GM12878 (cell line): ENCODE results near the gene RNF25. TPM values are rescaled to one million over a fixed set of nuclear protein-coding genes. Genes with fewer than 3 reads are reported as not detected.

Experiments
- ATAC-seq: fragments of 200-7000 bp; cut with Tn5 transposase; 3 replicates; pipeline ENCODE4 v1.9.1; 2020; ENCODE audit warnings: mild to moderate bottlenecking, moderate library complexity
- Bru-seq: library from RNA; stranded (reverse); fragments of 400-500 nt; gene quantifications from one replicate; lab custom pipeline; 2021; lab: Mats Ljungman, UMichigan
- BruChase-seq, 2 experiments: library from RNA; stranded (reverse); fragments of 400-500 nt; gene quantifications; one replicate each; lab custom pipeline; 2021; lab: Mats Ljungman, UMichigan
- BruUV-seq: library from RNA; stranded (reverse); fragments of 400-500 nt; replicated peaks from 2 replicates; lab custom pipeline; 2021; lab: Mats Ljungman, UMichigan
- CTCF ChIA-PET: fragments of 300-600 bp; sonication (Branson Sonifier 250); formaldehyde crosslinking; extraction: SDS; loops from one replicate; lab custom pipeline; 2021; ENCODE audit warnings: inconsistent platforms; lab: Yijun Ruan, JAX
- POLR2A ChIA-PET: fragments of 350-600 bp; formaldehyde crosslinking; extraction: SDS; loops from one replicate; lab custom pipeline; 2021; ENCODE audit warnings: inconsistent platforms; lab: Charles Lee
- RAD21 ChIA-PET: fragments of 300-600 bp; sonication (Branson Sonifier 250); formaldehyde crosslinking; loops from one replicate; lab custom pipeline; 2023; ENCODE audit warnings: antibody characterized with exemption; ENCODE audit not compliant: unreplicated experiment; lab: Charles Lee
- SMC1A ChIA-PET: fragments of 300-600 bp; sonication (Branson Sonifier 250); formaldehyde crosslinking; loops from one replicate; lab custom pipeline; 2023; ENCODE audit not compliant: unreplicated experiment, uncharacterized antibody; lab: Charles Lee
- DNase-seq: peaks from one replicate; pipeline ENCODE4 v3.0.0-alpha.2; 2011; ENCODE audit warnings: low read depth, low spot score
- FAIRE-seq: peaks from 3 replicates; lab custom pipeline; 2011; peaks lifted over from hg19 to GRCh38; lab: Jason Lieb, UNC
- H2AFZ ChIP-seq: 2 replicates; pipeline ENCODE4 v1.6.0; 2011; ENCODE audit warnings: low read depth, low read length, control low read depth; ENCODE audit not compliant: control insufficient read depth
- H3K27ac ChIP-seq: 2 replicates; pipeline ENCODE4 v1.5.1; 2011; ENCODE audit warnings: control low read depth; ENCODE audit not compliant: control insufficient read depth, insufficient read depth
- H3K27me3 ChIP-seq, 2 experiments: replicated peaks in 1 of 2; 2 replicates each; pipeline versions ENCODE4 v1.6.0 to v1.6.1; 2011; ENCODE audit warnings: low read length in 1 of 2; ENCODE audit not compliant: control insufficient read depth in 2 of 2, insufficient read depth in 2 of 2
- H3K36me3 ChIP-seq, 2 experiments: 2 replicates each; pipeline ENCODE4 v1.5.1; 2011; ENCODE audit warnings: low read length in 1 of 2; ENCODE audit not compliant: control insufficient read depth in 2 of 2, insufficient read depth in 2 of 2
- H3K4me1 ChIP-seq: 2 replicates; pipeline ENCODE4 v1.6.1; 2011; ENCODE audit warnings: mild to moderate bottlenecking, low read length, moderate library complexity, mixed read lengths; ENCODE audit not compliant: control insufficient read depth, insufficient read depth
- H3K4me2 ChIP-seq: 2 replicates; pipeline ENCODE4 v1.6.0; 2011; ENCODE audit warnings: control low read depth; ENCODE audit not compliant: control insufficient read depth, insufficient read depth
- H3K4me3 ChIP-seq: fragments of 200-600 bp; sonication (generic); 2 replicates; pipeline ENCODE4 v1.5.1; 2016
- H3K79me2 ChIP-seq: 2 replicates; pipeline ENCODE4 v1.6.0; 2011; ENCODE audit warnings: low read length; ENCODE audit not compliant: control insufficient read depth, insufficient read depth
- H3K9ac ChIP-seq: 2 replicates; pipeline ENCODE4 v1.8.0; 2011; ENCODE audit warnings: low read length, control low read depth, mixed read lengths; ENCODE audit not compliant: control insufficient read depth, insufficient read depth
- H3K9me3 ChIP-seq: replicated peaks from 3 replicates; pipeline ENCODE4 v1.5.1; 2011; ENCODE audit warnings: mild to moderate bottlenecking, low read length; ENCODE audit not compliant: control insufficient read depth, insufficient read depth
- H4K20me1 ChIP-seq: 2 replicates; pipeline ENCODE4 v1.6.0; 2011; ENCODE audit not compliant: control insufficient read depth, insufficient read depth
- CHD1 ChIP-seq: IDR thresholded peaks from 2 replicates; pipeline ENCODE4 v1.6.1; 2012; ENCODE audit warnings: low read depth, low read length, improper control_type of control experiment
- CHD4 ChIP-seq: fragments of 200-600 bp; sonication (generic); IDR thresholded peaks from 2 replicates; pipeline ENCODE4 v1.6.1; 2016; ENCODE audit warnings: mild to moderate bottlenecking
- IRF4 ChIP-seq: IDR thresholded peaks from 2 replicates; pipeline ENCODE4 v1.6.1; 2011; ENCODE audit warnings: low read depth, low read length
- NFIC ChIP-seq: IDR thresholded peaks from 2 replicates; pipeline ENCODE4 v1.6.1; 2012; ENCODE audit warnings: low read depth, mild to moderate bottlenecking, inconsistent platforms, low read length, moderate library complexity
- ZNF207 ChIP-seq: fragments of 450-650 bp; IDR thresholded peaks from 2 replicates; pipeline ENCODE4 v1.6.1; 2014; ENCODE audit warnings: antibody characterized with exemption, mild to moderate bottlenecking, borderline replicate concordance
- ZNF622 ChIP-seq: fragments of 450-650 bp; IDR thresholded peaks from 2 replicates; pipeline ENCODE4 v1.6.1; 2017; ENCODE audit warnings: mild to moderate bottlenecking, inconsistent platforms
- WGBS: methylation state at CpG from one replicate; pipeline ENCODE4 v1.1.6; 2016; ENCODE audit warnings: low lambda C conversion rate; ENCODE audit not compliant: insufficient replicate concordance, insufficient coverage; ENCODE audit errors: missing lambda C conversion rate; 5-methylcytosine and 5-hydroxymethylcytosine counted together
- in situ Hi-C: fragments of 300-500 bp; cut with MboI; formaldehyde crosslinking; loops from 9 replicates; pipeline ENCODE4 v1.14.3; 2018; ENCODE audit warnings: mixed read lengths
- intact Hi-C: fragments of 100-400 bp; cut with micrococcal nuclease; formaldehyde crosslinking; loops from one replicate; pipeline ENCODE4 v1.14.2; 2022; ENCODE audit not compliant: unreplicated experiment
- long read RNA-seq, 2 experiments: library from polyadenylated mRNA; unstranded; transcript quantifications; one replicate each; pipeline ENCODE4 v2.0.0, GENCODE V29; 2019 to 2020
- polyA minus RNA-seq, 3 experiments: library from RNA; depleted of rRNA, polyadenylated mRNA; stranded (reverse); fragments of >200 nt; gene quantifications; 2 replicates each; pipeline ENCODE4 v1.2.3, GENCODE V29; 2011
- polyA plus RNA-seq, 11 experiments: library from polyadenylated mRNA; depleted of rRNA in 4 of 11; unstranded in 6 of 11; stranded (reverse) in 5 of 11; fragments of >200 nt; fragmentation: Nextera tagmentation in 4 of 11; fragmentation: Illumina TruSeq in 1 of 11; extraction: Ambion mirVana in 4 of 11; extraction: Trizol in 1 of 11; gene quantifications; 1 replicate in 1 of 11; 2 replicates in 10 of 11; pipeline versions ENCODE4 v1.2.1 to v1.2.3, GENCODE V29; 2011 to 2016; ENCODE audit warnings: inconsistent platforms in 2 of 11, missing spikeins in 2 of 11, low read depth in 1 of 11
- total RNA-seq, 4 experiments: library from RNA; depleted of rRNA in 3 of 4; stranded (reverse); fragments of >200 nt in 3 of 4; fragmentation: Illumina TruSeq in 1 of 4; extraction: Trizol in 1 of 4; gene quantifications; 2 replicates each; pipeline versions ENCODE4 v1.2.1 to v1.2.3, GENCODE V29; 2013 to 2021
- TF ChIP-seq, protein P1 (sequence below): fragments of 450-650 bp; IDR thresholded peaks from 2 replicates; pipeline ENCODE4 v1.6.1; 2016; ENCODE audit warnings: mild to moderate bottlenecking, moderate library complexity, borderline replicate concordance
- TF ChIP-seq, protein P2 (sequence below): IDR thresholded peaks from 2 replicates; pipeline ENCODE4 v1.6.1; 2011; ENCODE audit warnings: borderline replicate concordance, low read depth, mild to moderate bottlenecking, moderate library complexity, low read length; ENCODE audit not compliant: insufficient read depth, poor library complexity, severe bottlenecking

RNF25 gene, protein sequence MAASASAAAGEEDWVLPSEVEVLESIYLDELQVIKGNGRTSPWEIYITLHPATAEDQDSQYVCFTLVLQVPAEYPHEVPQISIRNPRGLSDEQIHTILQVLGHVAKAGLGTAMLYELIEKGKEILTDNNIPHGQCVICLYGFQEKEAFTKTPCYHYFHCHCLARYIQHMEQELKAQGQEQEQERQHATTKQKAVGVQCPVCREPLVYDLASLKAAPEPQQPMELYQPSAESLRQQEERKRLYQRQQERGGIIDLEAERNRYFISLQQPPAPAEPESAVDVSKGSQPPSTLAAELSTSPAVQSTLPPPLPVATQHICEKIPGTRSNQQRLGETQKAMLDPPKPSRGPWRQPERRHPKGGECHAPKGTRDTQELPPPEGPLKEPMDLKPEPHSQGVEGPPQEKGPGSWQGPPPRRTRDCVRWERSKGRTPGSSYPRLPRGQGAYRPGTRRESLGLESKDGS
- total RNA-seq (2013; cell fraction: nucleolus; rRNA removed), result 6.4 and 9.6 TPM in 2 replicates
- total RNA-seq (2014; rRNA removed) (45.2 and 45.3 TPM in 2 replicates), total RNA-seq (2014; rRNA removed; fragmentation: Illumina TruSeq; extraction: Trizol) (29.3 and 30.0 TPM in 2 replicates), total RNA-seq (2021) (20.6 and 25.3 TPM in 2 replicates), polyA plus RNA-seq (2011; rRNA removed) (38.2 and 70.4 TPM in 2 replicates), polyA plus RNA-seq (2014; fragmentation: Illumina TruSeq; extraction: Trizol) (27.9 and 35.7 TPM in 2 replicates), polyA plus RNA-seq (2014; fragmentation: Nextera tagmentation; extraction: Ambion mirVana) (1 to 10 TPM; 1.3 to 6.9 TPM), polyA plus RNA-seq (2014; rRNA removed) (35.3 and 38.0 TPM in 2 replicates), polyA plus RNA-seq (2016; fragmentation: Nextera tagmentation; extraction: Ambion mirVana) (10 to 100 TPM; 24.6 to 27.4 TPM), polyA minus RNA-seq (2011; rRNA and poly(A)+ RNA removed) (44.5 and 48.4 TPM in 2 replicates), Bru-seq, nascent RNA (percentile 75 among the genes with signal in this experiment), BruChase-seq, experiment 1, labeled RNA remaining after a 6-hour chase (percentile 70 among the genes with signal in this experiment), BruChase-seq, experiment 2, labeled RNA remaining after a 2-hour chase (percentile 72 among the genes with signal in this experiment)
- polyA plus RNA-seq (2011; ENCODE audit: low read depth), result 14.0 TPM
- polyA plus RNA-seq (2011; cell fraction: cytosol; rRNA removed), result 34.9 and 46.8 TPM in 2 replicates
- 54.6 and 57.0 TPM in 2 replicates for polyA plus RNA-seq (2011; cell fraction: nucleus; rRNA removed)
- 19.6 and 25.1 TPM in 2 replicates for polyA plus RNA-seq (2012)
- 14.3 and 17.4 TPM in 2 replicates for polyA minus RNA-seq (2011; cell fraction: cytosol; rRNA and poly(A)+ RNA removed)
- polyA minus RNA-seq (2011; cell fraction: nucleus; rRNA and poly(A)+ RNA removed), result 6.5 and 12.7 TPM in 2 replicates
- long read RNA-seq, experiment 1, transcript RNF25-201 (10 exons, 1,914 nt), result major isoform, 16 of 21 reads
- long read RNA-seq, experiment 1, partial matches to known transcripts, result 0 of 21 reads
- long read RNA-seq, experiment 1, other reads (novel, unspliced or antisense), result 5 of 21 reads
- long read RNA-seq, experiment 2, transcript RNF25-201 (10 exons, 1,914 nt), result major isoform, 22 of 26 reads
- long read RNA-seq, experiment 2, partial matches to known transcripts, result 1 of 26 reads
- long read RNA-seq, experiment 2, other reads (novel, unspliced or antisense), result 3 of 26 reads

DNA sequence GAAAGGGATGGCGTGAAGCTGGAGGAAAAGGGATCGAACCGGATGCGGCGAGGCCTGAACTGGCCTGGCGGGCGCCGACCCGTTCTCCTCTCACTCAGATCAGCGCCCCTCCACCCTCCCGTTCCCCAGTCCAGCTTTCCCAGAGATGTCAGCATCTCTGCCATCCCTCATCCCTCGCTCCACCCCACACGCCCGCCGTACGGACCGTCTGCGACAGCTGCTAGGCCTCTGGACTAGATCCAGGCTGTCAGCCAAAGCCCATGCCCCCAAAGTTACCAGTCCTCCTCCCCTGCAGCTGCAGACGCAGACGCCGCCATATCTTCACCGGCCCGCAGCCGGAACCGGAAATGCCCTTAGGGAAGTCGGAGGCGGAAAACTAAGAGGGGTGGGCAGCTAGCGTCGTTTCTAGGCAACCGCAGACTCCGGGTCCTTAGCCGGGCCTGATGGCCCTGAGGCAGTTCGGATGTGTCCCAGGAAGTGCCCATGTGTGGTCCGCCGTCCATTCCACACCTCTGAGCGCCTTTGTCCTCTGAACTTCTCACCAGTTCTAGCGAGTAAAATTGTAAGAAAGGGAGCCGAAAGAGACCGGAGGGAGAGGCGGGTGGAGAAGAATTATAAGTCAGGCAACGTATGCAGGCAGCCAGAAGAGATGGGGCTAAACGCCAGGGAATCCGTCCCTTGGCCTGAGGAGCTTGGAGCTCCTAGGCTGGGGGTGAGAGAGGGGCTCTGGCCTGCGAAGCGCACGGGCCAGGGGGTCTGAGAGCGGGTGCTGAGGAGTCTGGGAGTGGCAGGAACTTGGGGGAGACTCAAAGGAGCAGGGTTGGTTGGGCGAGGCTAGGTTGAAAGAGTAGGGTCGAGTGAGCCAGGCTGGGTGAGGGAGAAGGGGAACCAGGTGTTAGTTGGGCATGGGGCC lies at the start of gene RNF25, which contains the start of gene STK36:
Gene RNF25 (minus strand): TSS at position 349 of the 913 bp plus-strand sequence. CDS start 32 bp downstream, at position 317.
Gene STK36 (plus strand): TSS at position 433 of the 913 bp plus-strand sequence. CDS start 744 bp downstream, outside the sequence.
- Histone ChIP-seq H3K36me3 (0 out of 4 replicates have a peak, but pooled peaks cover 0 to 3% of the 10 kb centered on the region in 2 experiments), H3K4me3 (peak within 1 kb of the TSS; percentile 98), H3K27me3 (no peaks in the 10 kb centered on the region), H4K20me1 (no peaks in the 10 kb centered on the region), H3K9me3 (no peaks in the 10 kb centered on the region), H3K79me2 (peaks cover 13% of the 10 kb centered on the region), H3K4me2 (peak within 1 kb of the TSS; percentile 94), H3K4me1 (0 out of 2 replicates have a peak, but pooled peaks cover 6% of the 10 kb centered on the region), H2AFZ (peak within 1 kb of the TSS; percentile 99), H3K27ac (peak within 1 kb of the TSS; percentile 82), H3K9ac (peak within 1 kb of the TSS; percentile 78)
- ATAC-seq (peak; percentile 99), DNase-seq (peak; percentile 42), FAIRE-seq (peak; percentile 96)
- in situ Hi-C loops, result no loop called here
- RAD21 ChIA-PET, result interaction anchor here (0.9 to 2.0 kb wide), 5 partner anchors 12 to 180 kb away, joined by 3 to 22 read pairs (median 3); partner anchors contain the start of genes BCS1L and ZNF142
- POLR2A ChIA-PET, result interaction anchor here (0.7 to 2.6 kb wide), 5 partner anchors 12 to 138 kb away, joined by 3 to 22 read pairs (median 3); partner anchors contain the start of genes BCS1L and ZNF142
- BruUV-seq, result no TSS peak
- intact Hi-C loops, result loop anchor here (1.0 kb wide), 2 partner anchors 13 to 175 kb away; partner anchors contain the start of genes BCS1L and ZNF142
- SMC1A ChIA-PET, result interaction anchor here (1.4 to 3.1 kb wide), 5 partner anchors 13 to 227 kb away, joined by 3 to 22 read pairs (median 6); partner anchors contain the start of genes BCS1L and ZNF142
- under 1% methylated on average over 49 of the region's 49 CpGs for WGBS
- CTCF ChIA-PET, result interaction anchor here (0.6 to 5.7 kb wide), 11 partner anchors 12 to 401 kb away, joined by 3 to 48 read pairs (median 4); partner anchors contain the start of genes BCS1L and ZNF142
- TF ChIP-seq ZNF207 (no peak; the same call in 1 of the 2 replicates), CHD1 (no peak), CHD4 (no peak), IRF4 (no peak), NFIC (no peak; the same call in 1 of the 2 replicates), ZNF622 (no peak)
- TF ChIP-seq, protein P1, sequence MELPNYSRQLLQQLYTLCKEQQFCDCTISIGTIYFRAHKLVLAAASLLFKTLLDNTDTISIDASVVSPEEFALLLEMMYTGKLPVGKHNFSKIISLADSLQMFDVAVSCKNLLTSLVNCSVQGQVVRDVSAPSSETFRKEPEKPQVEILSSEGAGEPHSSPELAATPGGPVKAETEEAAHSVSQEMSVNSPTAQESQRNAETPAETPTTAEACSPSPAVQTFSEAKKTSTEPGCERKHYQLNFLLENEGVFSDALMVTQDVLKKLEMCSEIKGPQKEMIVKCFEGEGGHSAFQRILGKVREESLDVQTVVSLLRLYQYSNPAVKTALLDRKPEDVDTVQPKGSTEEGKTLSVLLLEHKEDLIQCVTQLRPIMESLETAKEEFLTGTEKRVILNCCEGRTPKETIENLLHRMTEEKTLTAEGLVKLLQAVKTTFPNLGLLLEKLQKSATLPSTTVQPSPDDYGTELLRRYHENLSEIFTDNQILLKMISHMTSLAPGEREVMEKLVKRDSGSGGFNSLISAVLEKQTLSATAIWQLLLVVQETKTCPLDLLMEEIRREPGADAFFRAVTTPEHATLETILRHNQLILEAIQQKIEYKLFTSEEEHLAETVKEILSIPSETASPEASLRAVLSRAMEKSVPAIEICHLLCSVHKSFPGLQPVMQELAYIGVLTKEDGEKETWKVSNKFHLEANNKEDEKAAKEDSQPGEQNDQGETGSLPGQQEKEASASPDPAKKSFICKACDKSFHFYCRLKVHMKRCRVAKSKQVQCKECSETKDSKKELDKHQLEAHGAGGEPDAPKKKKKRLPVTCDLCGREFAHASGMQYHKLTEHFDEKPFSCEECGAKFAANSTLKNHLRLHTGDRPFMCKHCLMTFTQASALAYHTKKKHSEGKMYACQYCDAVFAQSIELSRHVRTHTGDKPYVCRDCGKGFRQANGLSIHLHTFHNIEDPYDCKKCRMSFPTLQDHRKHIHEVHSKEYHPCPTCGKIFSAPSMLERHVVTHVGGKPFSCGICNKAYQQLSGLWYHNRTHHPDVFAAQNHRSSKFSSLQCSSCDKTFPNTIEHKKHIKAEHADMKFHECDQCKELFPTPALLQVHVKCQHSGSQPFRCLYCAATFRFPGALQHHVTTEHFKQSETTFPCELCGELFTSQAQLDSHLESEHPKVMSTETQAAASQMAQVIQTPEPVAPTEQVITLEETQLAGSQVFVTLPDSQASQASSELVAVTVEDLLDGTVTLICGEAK, result peak; percentile 95
- TF ChIP-seq, protein P2, sequence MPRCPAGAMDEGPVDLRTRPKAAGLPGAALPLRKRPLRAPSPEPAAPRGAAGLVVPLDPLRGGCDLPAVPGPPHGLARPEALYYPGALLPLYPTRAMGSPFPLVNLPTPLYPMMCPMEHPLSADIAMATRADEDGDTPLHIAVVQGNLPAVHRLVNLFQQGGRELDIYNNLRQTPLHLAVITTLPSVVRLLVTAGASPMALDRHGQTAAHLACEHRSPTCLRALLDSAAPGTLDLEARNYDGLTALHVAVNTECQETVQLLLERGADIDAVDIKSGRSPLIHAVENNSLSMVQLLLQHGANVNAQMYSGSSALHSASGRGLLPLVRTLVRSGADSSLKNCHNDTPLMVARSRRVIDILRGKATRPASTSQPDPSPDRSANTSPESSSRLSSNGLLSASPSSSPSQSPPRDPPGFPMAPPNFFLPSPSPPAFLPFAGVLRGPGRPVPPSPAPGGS, result no peak
